H1 (cell line): ENCODE results near the gene EPHB1.
A peak's percentile ranks its signal among the peaks of the same experiment; 100 is the strongest.

Experiments used
- CHD2 ChIP-seq: IDR thresholded peaks from 2 replicates; pipeline ENCODE4 v1.6.1; 2012; ENCODE audit warnings: low read length, improper control_type of control experiment
- CREB1 ChIP-seq: IDR thresholded peaks from 2 replicates; pipeline ENCODE4 v1.6.1; 2012; ENCODE audit warnings: inconsistent platforms
- POLR2A ChIP-seq, 2 experiments: IDR thresholded peaks; 1 replicate in 1 of 2; 2 replicates in 1 of 2; pipeline ENCODE4 v1.6.1; 2011; ENCODE audit warnings: low read depth in 2 of 2, low read length in 2 of 2, mild to moderate bottlenecking in 2 of 2; ENCODE audit errors: control extremely low read depth in 1 of 2
- SIRT6 ChIP-seq: IDR thresholded peaks from one replicate; pipeline ENCODE4 v1.7.1; 2012; ENCODE audit warnings: low read length, inconsistent platforms
- SUZ12 ChIP-seq: fragments of 200-600 bp; sonication (generic); IDR thresholded peaks from 2 replicates; pipeline ENCODE4 v1.6.1; 2012; ENCODE audit warnings: mild to moderate bottlenecking, inconsistent platforms, low read length, moderate library complexity, mixed read lengths
- TF ChIP-seq, protein P1 (sequence below), 3 experiments: IDR thresholded peaks; 1 replicate in 2 of 3; 2 replicates in 1 of 3; pipeline versions ENCODE4 v1.5.1 to v1.6.1; 2011; ENCODE audit warnings: low read length in 3 of 3, mild to moderate bottlenecking in 3 of 3, inconsistent platforms in 2 of 3, low read depth in 1 of 3, moderate library complexity in 1 of 3; ENCODE audit not compliant: insufficient read depth in 1 of 3; ENCODE audit errors: control extremely low read depth in 1 of 3

DNA sequence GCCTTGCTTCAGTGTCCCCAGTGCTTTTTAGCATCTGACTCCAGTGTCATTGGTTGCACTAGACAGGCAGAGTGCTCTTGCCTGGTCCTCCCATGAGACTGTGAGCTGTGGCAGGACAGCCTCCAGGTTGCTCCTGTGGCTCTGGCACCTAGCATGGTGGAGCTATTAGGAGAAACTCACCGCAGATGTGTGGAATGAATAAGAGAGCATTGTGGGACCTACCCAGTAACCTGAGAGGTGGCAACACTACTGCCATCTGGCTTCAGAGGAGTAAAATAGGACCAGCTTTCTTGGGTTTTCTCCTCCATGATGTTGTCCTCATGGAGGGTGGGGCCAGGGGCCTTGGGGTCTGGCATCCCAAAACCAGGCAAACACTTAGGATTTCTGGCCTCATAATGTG is 183.6 kb downstream of the EPHB1 start:
- TF ChIP-seq CREB1 (no peak), CHD2 (no peak), POLR2A (IDR thresholded peaks at IDR 0.05; ENCODE audit: control extremely low read depth in 1 of 2, low read depth in 2 of 2, low read length in 2 of 2) (no peak), SIRT6 (no peak), SUZ12 (no peak)
- TF ChIP-seq, protein P1, sequence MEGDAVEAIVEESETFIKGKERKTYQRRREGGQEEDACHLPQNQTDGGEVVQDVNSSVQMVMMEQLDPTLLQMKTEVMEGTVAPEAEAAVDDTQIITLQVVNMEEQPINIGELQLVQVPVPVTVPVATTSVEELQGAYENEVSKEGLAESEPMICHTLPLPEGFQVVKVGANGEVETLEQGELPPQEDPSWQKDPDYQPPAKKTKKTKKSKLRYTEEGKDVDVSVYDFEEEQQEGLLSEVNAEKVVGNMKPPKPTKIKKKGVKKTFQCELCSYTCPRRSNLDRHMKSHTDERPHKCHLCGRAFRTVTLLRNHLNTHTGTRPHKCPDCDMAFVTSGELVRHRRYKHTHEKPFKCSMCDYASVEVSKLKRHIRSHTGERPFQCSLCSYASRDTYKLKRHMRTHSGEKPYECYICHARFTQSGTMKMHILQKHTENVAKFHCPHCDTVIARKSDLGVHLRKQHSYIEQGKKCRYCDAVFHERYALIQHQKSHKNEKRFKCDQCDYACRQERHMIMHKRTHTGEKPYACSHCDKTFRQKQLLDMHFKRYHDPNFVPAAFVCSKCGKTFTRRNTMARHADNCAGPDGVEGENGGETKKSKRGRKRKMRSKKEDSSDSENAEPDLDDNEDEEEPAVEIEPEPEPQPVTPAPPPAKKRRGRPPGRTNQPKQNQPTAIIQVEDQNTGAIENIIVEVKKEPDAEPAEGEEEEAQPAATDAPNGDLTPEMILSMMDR (IDR thresholded peaks at IDR 0.05; ENCODE audit: control extremely low read depth in 1 of 3, insufficient read depth in 1 of 3, low read depth in 1 of 3, low read length in 3 of 3) = peak in 2 of 3 experiments; percentile 12 to 27; a peak in 2 of 4 replicates
